Omental fat pad (tissue), 4 donors: ENCODE results near the gene FSTL5. TPM values are rescaled to one million over a fixed set of nuclear protein-coding genes. Genes with fewer than 3 reads are reported as not detected.

Source experiments
- ATAC-seq: fragments of 150-250 bp; one replicate; pipeline ENCODE4 v1.9.1; 2016; ENCODE audit warnings: mild to moderate bottlenecking, moderate library complexity; ENCODE audit not compliant: low FRiP score
- DNase-seq: peaks from one replicate; pipeline ENCODE4 v3.0.0-alpha.2; 2019; ENCODE audit warnings: low spot score
- CTCF ChIP-seq, 3 donors: fragments of 450-650 bp; IDR thresholded peaks; one replicate each; pipeline ENCODE4 v1.5.1; 2016 to 2017; ENCODE audit warnings: antibody characterized with exemption in 3 of 3, mild to moderate bottlenecking in 3 of 3, moderate library complexity in 2 of 3
- total RNA-seq, 4 donors: library from RNA; depleted of rRNA; stranded (reverse); fragments of >200 nt; gene quantifications; one replicate each; pipeline ENCODE4 v1.1.0, GENCODE V29; 2016

FSTL5 gene
- total RNA-seq, 4 donors from 2014 or later: not detected

GRCh38 chr4:161656594-161656993, 507.2 kb downstream of the FSTL5 start:
- no peak for TF ChIP-seq CTCF (IDR thresholded peaks at IDR 0.05)
- DNase-seq (no peak), ATAC-seq (no peak)

- no peak for TF ChIP-seq CTCF (IDR thresholded peaks at IDR 0.05)
- ATAC-seq (no peak), DNase-seq (no peak)
These were observed 508.7 kb downstream of the FSTL5 start for GRCh38 chr4:161655148-161655547.

DNA sequence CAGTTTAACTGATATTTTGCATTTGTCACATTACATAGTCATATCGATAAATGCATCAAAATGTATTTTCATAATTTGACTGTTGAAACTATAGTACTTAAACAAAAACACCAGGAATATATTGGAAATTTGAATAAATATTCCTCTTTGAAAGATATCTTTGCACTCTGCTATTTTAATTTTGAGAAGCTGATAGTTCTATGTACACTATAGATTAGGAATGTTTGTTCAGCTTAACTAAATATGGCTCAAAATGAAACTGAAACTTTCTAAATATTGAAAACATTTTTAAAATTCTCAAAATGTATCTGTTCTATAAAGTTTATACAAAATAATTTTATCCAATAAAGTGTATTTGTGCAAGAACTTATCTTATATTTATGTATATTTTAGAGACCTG, 510.1 kb downstream of the FSTL5 start:
- TF ChIP-seq CTCF (IDR thresholded peaks at IDR 0.05): no peak
- ATAC-seq: no peak
- no peak for DNase-seq

- TF ChIP-seq CTCF (IDR thresholded peaks at IDR 0.05): no peak
- DNase-seq (no peak), ATAC-seq (no peak)
These were observed 512.2 kb downstream of the FSTL5 start for GRCh38 chr4:161651586-161651985.

DNA sequence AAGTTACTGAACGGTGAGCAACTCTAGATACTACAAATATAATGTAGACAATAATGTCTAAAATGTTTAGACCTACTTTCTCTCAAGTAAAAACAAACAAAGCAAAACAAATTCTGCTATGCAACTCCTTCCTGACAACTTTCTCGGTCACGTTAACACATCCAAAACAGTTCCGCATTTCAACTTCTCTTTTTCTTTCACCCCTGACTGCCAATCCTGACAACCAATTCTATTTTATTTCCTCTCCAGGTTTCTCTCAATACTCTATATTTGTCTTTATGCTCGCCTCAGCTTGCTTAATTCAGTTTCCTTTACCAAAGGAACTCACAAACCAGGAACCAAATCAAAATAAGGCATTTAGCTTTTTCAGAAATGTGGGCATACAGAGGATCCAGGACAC, 513.0 kb downstream of the FSTL5 start:
- DNase-seq: no peak
- no peak for TF ChIP-seq CTCF (IDR thresholded peaks at IDR 0.05)
- no peak for ATAC-seq

- no peak for TF ChIP-seq CTCF (IDR thresholded peaks at IDR 0.05)
- ATAC-seq (no peak), DNase-seq (no peak)
These were observed 516.0 kb downstream of the FSTL5 start for GRCh38 chr4:161647757-161648156.

- TF ChIP-seq CTCF (IDR thresholded peaks at IDR 0.05): no peak
- ATAC-seq: no peak
These were observed 521.1 kb downstream of the FSTL5 start for GRCh38 chr4:161642708-161643107.

More at GRCh38 chr4:161642708-161643107, 521.1 kb downstream of the FSTL5 start:
- no peak for DNase-seq
